ENCODE data around the gene UVRAG.

The UVRAG gene

DNA sequence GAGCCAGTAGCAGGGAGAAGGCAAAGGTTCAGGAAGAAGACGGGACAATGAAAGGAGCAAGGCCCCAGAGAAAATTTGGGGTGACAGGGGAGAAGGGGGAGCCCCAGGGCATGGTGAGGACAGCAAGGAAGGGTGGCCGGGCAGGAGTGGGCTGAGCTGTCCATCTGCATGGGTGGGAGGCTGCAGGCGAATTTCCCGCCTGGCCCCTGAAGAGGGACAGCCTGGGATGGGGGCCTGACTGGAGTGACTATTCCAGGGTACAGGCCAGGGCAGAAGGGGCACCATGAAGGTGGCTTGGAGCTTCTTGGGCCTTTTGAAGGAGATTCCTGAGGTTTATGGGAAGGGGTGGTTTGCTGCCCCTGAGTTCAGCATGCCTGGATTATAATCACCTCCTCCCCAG lies 335.1 kb downstream of the UVRAG start:
- no peak for DNase-seq (ENCODE audit: low spot score)

DNA sequence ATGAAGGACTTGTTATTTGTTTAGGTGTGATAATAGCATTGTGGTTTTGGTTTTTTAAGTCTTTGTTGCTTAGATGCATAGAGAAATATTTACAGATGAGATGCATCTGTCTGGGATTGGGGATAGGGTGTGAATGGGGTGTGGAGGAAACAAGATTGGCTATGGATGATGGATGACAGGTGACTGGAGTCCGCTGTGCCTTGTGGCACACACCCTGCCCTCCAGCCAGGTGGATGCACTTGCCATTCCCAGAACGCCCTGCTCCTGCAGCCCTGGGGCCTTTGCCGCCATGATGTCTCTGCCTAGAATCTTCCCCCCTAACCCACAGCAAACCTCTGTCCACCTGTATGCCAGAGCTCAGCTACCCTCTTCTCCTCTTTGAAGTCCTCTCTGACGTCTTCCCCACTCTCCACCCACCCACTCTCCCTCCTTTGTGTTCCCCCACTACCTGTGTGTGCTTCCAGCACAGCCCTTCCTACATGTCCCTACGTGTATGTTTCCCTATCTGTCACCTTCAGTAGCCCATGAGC lies 336.6 kb downstream of the UVRAG start:
- DNase-seq (ENCODE audit: low spot score), result no peak

DNA sequence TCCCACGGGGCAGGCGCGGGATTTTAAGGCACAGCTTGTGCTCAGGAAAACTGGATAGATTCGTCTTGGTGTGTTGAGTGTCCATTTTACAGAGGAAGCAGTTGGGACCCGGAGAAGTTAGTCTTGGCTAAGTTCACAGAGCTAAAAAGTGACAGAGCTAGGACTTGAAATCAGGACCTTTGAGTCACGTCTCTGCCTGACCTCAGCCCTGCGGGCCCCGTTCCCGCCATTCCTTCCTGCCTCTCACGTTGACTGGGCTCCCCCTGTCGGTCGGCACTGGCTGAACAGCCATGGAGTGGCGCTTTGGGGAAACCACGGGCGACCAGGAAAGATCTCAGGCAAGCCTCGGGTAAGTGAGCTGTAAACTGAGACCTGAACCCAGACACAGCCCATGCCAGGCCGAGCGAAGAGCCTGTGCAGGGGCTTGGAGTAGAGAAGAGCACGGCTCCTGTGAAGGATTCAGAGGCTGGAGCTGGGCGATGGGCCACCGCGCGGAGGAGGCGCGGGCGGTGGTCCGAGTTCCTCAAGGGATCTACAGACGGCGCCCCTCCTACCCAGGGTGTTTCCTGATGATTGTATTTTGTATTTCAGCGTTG lies 337.2 kb downstream of the UVRAG start:
- DNase-seq (ENCODE audit: low spot score), result peak; percentile 76

DNA sequence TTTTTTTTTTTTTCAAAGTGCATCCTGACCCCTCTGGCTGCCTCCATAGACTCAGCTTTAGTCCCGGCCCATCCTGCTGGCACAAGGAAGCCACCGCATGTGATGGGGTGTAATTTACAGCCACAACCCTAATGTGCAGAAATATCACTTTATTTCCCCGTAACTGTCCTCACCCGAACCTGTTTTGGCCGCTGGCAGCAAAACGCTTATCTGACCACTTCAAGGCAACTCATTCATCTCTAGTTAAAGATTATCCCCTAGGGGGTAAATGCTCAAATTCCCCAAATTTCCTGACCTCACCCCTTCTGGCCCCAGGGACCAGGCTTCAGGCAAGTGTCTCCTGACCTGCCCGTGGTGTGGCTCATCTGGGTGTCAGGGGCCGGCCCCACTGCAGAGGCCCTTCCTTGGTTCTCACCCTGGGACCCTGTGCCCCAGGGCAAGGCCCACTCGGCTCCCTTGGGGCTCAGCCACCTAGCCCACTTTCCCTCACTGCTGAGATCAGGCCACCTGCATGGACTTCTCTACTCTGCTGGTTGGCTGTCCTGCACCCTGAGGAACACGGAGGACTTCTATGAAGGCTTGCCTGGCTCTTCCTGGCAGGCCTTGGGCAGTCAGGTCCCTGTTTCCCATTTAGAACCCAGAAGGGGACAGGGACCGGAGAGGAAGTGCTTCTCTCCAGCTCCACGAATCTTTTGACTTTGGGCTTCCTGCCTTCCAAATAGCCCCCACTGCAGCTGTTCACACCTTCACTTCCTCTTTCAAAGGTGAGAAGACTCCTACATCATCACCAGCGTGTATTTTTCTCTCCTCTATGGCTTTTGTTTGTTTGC lies 337.9 kb downstream of the UVRAG start:
- no peak for DNase-seq (ENCODE audit: low spot score)

DNA sequence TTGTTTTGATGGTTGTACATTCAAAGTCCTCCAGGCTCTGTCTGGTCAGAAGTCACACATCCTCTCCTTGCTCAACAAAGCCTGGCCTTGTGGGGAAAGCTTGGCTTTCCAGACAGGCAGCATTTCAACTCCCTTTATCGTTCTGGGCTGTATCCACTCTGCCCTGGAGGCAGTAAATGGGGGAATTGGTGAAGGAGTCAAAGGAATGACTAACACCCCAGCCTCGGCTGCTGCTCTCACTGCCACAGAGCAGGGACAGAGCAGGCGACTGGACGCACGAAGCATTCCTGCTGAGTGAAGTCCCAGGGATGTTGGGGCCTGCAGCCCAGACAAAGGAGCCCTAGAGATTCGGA lies 338.5 kb downstream of the UVRAG start:
- DNase-seq (ENCODE audit: low spot score), result no peak

DNA sequence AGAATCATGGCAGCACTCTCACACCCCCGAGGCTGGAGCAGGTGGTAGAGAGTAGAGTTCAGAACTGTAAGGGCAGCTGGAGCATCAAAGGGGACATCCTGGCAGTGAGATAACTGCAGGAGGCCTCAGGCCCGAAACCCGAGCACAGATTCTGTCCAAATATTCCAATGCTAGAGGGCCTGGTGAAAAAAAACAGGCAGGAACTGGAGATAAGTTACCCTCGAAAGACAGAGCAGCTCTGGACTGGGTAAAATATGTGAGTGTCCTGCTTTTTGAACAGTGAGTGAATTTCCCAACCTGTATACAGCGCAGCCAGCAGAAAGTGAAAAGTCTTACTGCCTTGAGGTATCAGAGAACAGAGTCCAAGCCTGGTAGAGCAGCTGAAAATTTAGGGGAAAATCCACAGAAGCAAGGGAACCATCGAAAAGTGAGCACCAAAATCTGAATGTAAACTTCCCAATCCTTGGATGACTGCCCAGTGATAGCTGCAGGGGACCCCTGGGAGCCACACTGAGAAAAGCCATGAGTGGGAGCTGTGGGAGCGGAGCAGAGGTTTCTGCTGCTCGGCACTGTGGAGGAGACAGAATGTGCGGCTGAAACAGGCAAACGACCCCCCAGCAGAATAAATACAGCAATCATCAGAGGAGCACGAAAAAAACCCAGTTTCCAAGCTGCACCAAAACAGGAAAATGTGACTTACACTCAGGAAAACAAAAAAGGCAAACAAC lies 340.7 kb downstream of the UVRAG start:
- no peak for DNase-seq (ENCODE audit: low spot score)

DNA sequence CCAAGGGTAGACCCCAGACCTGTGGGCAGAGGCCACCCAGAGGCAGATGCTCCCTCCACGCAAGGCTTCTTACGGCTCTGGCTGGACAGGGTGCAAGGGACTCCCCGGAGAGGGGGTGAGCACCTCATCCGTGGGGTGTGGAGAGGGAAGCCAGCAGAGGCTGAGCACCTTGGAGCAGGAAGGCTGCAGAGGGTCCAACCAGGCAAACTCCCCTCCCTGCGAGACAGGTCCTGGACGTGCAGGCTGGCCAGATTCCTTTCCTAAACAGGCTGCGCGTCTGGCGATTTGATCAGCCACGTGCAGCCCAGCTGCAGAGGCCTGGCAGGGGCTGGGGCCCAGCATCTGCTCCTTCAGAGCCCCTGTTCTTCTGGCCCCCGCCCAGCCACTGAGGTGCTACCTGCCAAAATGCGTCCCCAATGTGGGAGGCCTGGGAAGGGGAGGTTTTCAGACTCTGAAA lies 342.0 kb downstream of the UVRAG start:
- DNase-seq (ENCODE audit: low spot score), result no peak

DNA sequence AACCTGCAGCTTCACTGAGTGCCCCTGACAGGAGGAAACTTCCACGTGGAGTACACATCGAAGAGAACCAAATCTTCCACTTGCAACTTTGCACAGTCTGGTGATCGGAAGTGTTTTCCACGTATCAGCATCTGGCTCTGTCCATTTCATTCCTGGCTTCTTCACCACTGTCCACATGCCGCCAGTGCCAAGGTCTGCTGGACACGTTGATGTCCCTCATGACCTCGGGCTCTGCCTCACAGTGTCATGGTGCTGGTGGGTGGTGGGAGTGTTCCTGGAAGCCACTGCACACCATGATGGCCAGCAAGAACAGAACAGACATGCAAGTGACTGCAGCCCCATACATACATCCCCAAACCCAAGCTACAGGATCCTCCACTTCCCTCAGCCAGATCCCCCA lies 342.9 kb downstream of the UVRAG start:
- DNase-seq (ENCODE audit: low spot score), result no peak

DNA sequence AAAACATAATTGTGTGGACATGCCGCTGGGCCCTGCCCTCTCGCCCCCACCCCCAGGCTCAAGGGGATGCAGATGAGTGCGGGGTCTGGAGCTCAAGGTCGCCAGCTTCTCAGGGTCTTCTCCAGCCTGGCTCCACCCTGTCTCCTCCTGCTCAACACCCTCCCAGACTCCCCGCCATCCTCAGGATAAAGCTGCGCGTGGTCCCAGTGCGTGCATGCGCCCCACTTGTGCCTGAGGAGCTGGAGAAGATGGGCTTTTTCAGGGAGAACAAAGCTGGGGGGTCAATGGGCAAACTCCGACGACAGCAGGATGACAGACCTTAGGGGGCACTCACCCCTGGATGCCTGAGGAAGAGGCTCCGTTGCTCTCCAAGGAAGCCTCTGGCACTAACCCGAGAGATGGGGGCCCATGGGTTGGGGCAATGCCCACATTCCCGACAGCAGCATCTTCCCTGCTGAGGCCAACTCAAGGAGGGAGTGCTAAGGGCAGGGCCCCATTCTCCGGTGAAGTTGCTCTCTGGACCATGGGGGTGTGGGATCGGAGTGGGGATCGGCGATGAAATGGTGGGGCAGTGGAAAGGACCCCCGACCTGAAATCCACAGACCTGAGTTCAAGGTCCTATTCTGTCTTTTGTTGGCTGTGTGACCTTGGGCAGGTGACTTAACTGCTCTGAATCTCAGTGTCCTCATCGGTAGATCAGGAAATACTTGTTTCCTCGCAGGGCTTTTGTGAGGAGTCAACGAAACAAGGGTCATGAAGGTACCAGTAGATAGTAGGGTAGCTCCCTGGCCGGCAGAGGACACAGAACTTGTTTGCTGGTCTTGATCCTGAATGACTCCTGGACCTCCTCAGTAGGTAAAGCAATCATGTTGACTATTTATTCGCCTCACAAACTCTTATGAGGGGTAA lies 343.6 kb downstream of the UVRAG start:
- DNase-seq (ENCODE audit: low spot score), result no peak

DNA sequence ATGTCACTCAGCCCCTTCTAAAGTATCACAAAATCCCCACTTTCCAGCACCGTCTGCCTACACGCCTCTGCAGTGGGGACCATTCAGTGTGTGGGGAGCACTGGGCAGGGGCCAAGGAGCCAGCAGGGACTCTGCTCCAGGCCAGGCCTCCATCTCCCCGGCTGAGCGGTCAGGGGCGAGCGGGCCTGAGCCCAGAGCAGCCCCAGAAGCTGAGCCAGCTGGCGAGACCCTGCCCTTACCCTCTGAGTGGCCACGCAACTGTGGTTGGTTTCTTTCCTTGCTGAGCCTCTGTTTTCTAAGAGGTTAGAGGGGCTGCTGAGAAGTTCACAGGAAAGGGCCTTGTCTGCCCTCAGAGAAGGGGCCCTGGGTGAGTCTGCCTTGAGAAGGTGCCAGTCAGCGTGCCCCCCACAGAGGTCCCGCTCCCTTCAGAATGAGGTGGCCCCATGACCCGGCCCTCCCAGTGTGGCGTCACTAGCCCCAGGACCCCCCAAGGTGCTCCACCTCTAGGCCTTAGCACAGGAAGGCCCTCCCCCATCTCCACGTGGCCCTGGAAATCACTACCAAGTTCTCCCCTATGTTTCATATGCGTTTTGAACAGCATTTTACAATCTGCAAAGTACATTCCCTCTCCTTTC lies 344.4 kb downstream of the UVRAG start:
- DNase-seq (ENCODE audit: low spot score), result no peak

DNA sequence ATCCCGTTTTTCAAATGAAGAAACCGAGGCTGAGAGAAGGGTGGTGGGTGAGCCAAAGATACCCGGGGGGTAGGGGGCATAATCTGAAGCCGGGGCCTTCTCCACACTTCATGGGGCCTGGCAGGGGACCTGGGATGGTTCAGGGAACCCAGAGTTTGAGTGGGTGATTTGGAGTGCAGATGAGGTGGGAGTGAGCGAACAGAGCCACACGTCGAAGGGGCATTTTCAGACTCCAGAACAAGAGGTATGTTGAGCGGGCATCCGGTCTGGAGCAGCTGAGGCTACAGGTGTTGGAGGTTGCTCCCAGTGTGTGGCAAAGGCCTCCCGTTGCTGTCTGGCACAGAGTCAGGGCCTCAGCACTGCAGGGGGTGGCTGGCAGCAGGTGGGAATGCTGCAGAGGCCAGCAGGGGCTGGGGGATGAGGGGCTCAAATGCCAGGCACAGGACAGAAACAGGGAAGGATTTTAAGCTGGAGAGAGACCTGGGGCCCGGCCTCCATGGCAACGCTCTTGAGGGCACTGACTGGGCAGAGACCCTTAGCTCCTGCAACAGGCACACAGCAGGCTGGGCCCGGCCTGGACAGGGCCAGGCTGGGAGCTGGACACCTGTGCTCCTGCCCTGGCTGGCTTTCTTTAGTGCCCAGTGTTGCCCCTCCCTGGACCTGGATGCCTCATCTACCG lies 345.1 kb downstream of the UVRAG start:
- no peak for DNase-seq (ENCODE audit: low spot score)

DNA sequence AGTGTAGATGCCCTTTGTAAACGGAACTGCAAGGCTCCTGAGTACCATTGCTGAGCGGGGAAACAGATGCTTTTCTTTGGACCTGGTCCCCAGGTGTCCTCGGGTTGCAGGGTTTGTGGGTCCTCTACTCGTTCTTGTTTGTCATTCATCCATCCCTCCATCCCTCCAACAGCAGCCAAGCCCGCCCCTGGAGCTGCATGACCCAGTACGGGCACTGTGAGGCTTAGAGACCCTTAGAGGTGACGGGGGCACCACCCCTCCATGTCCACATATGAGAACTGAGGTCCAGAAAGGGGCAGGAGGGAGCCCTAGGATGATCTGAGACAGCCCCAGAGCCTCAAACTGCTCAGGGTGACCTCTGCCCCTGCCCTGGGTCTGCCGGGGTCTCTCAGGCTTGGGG lies 345.8 kb downstream of the UVRAG start:
- no peak for DNase-seq (ENCODE audit: low spot score)

DNA sequence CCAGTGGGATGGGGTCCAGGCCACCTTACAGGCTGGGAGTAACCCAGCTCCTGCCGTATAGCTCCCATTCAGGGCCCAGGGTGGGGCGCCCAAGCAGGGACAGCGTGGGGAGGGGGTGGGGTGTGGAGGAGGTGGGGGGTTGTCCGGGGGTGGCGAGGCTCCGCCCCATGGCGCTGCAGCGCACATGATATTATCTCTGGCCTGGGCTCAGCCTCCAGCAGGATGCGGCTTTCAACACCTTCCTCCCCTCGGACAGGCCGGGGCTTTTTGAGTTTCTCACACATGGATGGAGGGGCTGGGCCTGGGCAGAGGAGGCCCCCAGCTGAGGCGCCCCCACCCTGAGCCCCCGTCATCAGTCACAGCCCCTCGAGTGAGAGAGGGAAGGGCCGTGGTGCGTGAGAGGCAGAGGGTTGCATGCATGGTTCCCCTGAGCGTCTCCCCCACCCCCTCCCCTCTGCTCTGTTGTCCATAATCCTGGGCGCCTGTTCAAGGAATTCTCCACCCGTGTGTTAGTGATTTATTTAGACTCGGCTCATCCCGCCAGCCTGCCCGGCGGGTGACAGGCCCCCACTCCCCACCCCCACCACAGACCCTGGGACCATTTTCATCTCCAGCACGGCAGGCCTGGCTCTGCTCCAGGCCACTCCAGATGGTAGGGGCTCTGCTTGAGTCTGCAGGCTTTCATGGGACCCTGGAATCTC lies 346.4 kb downstream of the UVRAG start:
- DNase-seq (ENCODE audit: low spot score), result no peak

DNA sequence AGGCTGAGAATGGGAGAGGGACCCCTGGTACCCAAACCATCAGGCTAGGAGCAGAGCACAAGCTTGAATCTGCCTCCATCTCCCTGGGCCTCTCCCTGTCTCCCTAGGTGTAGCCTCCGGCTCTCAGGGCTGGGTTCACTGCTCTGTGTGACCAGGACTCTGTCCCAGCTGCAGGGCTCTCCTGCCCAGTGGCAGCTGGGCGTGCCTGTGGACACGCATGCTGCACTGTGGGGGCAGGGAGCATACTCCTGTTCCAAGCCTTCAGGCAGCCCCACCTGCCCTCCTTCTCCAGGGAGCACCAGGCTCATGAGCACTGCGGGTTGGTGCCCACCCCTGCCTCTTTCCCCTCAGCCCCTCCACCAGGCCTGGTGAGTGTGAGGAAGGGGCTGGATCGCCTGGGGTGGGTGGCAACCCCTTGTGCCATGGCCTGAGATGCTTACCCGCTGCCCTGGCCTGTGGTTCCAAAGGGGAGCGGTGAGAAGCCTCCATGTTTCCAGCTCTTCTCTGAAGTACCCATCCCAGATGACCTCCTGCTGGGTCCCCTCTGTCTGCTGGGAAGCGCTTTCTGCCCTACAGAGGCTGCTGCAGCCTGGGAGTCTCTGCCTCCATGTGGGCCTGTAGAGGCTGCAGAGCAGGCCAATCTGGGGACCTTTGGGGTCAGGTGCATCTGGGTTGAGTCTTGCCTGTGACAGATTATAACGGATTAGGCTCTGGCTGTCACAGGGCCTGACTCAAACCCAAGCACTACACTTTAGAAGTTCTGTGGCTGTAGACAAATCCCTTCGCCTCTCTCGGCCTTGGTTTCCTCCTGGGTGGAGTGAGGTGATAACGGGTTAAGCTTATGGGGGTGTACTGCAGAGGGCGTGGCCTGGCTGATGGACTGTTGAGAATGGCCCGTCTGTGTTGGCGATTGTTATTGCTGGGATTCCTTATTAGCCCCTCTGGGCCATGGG lies 347.6 kb downstream of the UVRAG start:
- no peak for DNase-seq (ENCODE audit: low spot score)

DNA sequence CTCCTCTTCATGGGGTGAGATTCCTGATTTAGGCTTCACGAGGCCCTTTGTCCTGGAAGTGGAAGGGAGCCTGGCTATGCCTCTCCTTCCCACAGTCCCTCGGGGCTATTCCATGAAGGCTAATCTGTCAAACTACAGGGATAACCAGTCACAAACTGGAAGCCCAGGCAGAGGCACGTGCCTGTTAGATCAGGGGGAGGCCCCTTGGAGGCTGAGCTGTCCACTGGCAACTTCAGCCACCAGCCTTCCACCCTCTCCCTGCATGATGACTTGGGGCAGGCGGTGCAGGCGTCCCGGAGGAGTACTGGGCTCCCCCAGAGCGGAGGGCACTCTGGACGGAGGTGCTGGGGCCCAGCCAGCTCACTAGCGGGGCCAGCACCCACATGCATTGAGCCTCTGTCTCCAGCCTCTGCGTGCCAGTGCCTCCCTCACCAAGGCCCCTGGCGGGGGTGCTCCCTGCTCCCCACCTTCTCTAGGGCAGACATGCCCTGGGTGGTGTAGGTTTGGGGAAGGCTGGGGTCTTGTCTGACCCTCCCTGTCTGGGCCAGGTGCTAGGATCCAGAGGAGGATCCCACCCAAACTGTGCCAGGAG lies 348.4 kb downstream of the UVRAG start:
- DNase-seq (ENCODE audit: low spot score), result no peak

DNA sequence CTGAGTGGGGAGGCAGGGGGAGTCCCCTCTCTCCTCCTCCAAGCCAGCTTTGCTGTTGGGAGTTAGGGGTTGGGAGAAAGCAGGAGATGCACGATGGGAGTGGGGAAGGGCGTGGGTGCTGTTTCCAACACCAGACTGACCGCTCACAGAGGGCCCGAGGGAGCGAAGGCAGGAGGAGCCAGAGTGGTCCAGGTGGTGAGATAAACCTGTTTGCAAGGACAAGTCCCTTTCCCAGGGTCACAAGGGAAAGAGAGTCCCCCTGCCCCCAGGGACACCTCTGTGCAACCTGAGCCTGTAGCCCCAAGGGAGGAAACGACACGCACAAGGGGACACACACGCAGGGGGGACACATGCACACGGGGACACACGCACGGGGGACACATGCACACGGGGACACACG lies 349.1 kb downstream of the UVRAG start:
- no peak for DNase-seq (ENCODE audit: low spot score)

DNA sequence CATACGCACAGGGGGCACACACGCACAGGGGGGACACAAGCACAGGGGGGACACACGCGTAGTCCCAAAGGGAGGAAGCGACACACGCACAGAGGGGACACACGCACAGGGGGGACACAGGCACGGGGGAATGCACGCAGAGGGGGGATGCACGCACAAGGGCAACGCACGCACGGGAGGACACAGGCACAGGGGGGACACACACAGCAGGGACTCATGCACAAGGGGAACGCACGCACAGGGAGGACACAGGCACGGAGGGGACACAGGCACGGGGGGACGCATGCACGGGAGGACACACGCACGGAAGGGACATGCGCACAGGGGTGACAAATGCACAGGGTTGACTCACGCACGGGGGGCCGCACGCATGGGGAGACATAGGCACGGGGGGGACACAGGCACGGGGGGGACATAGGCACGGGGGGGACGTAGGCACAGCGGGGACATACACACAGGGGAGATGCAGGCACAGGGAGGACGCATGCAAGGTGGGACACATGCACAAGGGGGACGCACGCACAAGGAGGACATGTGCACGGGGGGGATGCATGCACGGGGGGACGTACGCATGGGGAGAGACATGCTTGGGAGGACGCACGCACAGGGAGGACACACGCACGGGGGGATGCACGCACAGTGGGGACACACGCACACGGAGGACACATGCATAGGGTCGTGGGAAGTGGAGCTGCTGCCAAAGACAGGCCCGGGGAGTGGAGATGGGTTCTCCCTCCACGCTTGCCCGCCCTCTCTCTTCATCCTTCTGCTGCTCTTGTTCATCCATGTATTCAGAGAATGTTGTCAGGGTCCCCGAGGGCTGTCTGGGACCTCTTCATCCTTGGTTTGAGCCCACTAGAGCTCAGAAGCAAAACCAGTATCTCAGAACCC lies 350.1 kb downstream of the UVRAG start:
- no peak for DNase-seq (ENCODE audit: low spot score)

DNA sequence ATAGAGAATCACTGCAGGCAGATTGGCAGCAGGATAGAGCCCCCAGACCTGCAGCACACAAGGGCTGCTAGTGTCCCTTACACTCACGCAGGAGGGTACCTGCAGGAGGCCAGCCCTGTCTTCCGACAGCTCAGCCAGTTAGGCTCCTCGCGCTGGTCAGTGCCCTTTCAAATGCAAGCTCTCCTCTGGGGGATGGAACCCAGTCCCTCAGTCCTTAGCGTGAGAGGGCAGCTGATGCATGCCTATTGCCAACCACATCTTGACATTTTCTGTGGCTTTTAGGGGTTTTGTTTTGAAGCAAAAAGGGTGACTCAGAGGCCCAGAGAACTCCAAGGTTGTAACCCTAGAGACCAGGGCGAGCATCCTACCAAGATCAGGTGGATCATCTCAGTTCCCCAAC lies 351.3 kb downstream of the UVRAG start:
- no peak for DNase-seq (ENCODE audit: low spot score)

All from CD4-positive, alpha-beta T cell treated with Interleukin-6 at 100 ng/mL for 8 hours (primary cell).